K562 (cell line): Measurements from ENCODE around the gene GLI1. TPM values are rescaled to one million over a fixed set of nuclear protein-coding genes. Genes with fewer than 3 reads are reported as not detected.
A peak's percentile ranks its signal among the peaks of the same experiment; 100 is the strongest.

ENCODE experiments used
- GATAD2A ChIP-seq: fragments of 450-650 bp; IDR thresholded peaks from 2 replicates; pipeline ENCODE4 v1.6.1; 2017
- MAZ ChIP-seq, 2 experiments: fragments of 450-650 bp in 1 of 2; sonication (generic) in 1 of 2; formaldehyde crosslinking; IDR thresholded peaks in 1 of 2; conservative IDR thresholded peaks in 1 of 2; 2 replicates each; pipeline versions ENCODE4 v1.4.0 to v1.5.0; 2020; ENCODE audit warnings: mild to moderate bottlenecking in 1 of 2, missing genetic modification reagents in 1 of 2
- TCF7L2 ChIP-seq: fragments of 150-350 bp; IDR thresholded peaks from 2 replicates; pipeline ENCODE4 v1.6.1; 2016; ENCODE audit warnings: low read depth, mild to moderate bottlenecking, low read length, moderate library complexity
- TEAD1 ChIP-seq, 2 experiments: fragments of 450-650 bp in 1 of 2; sonication (generic) in 1 of 2; formaldehyde crosslinking; IDR thresholded peaks; 2 replicates each; pipeline versions ENCODE4 v1.4.0 to v1.8.0; 2020 to 2022; ENCODE audit warnings: mild to moderate bottlenecking in 2 of 2, missing genetic modification reagents in 1 of 2
- ZBTB11 ChIP-seq, 3 experiments: fragments of 200-800 bp in 1 of 3; fragments of 250-450 bp in 1 of 3; fragments of 450-650 bp in 1 of 3; sonication (Bioruptor Pico) in 1 of 3; sonication (Bioruptor generic) in 1 of 3; formaldehyde crosslinking in 1 of 3; IDR thresholded peaks; 2 replicates each; pipeline versions ENCODE4 v1.6.1 to v1.8.0; 2016 to 2022; ENCODE audit warnings: mild to moderate bottlenecking in 2 of 3, missing genetic modification characterization in 2 of 3, missing compliant biosample characterization in 1 of 3, moderate library complexity in 1 of 3
- ZBTB26 ChIP-seq: fragments of 450-650 bp; formaldehyde crosslinking; IDR thresholded peaks from 2 replicates; pipeline ENCODE4 v1.4.0; 2022; ENCODE audit warnings: missing genetic modification characterization
- ZBTB8A ChIP-seq: fragments of 450-650 bp; IDR thresholded peaks from 2 replicates; pipeline ENCODE4 v1.6.1; 2018; ENCODE audit warnings: mild to moderate bottlenecking, moderate library complexity; ENCODE audit not compliant: partially characterized antibody
- ZNF398 ChIP-seq: fragments of 250-450 bp; sonication (Bioruptor Pico); IDR thresholded peaks from 2 replicates; pipeline ENCODE4 v1.8.0; 2021; ENCODE audit warnings: moderate library complexity, mild to moderate bottlenecking, inconsistent platforms
- ZNF764 ChIP-seq: fragments of 250-450 bp; sonication (Bioruptor Pico); IDR thresholded peaks from 2 replicates; pipeline ENCODE4 v1.4.0; 2020; ENCODE audit warnings: low read depth, mild to moderate bottlenecking, moderate library complexity
- ZNF785 ChIP-seq: fragments of 250-450 bp; sonication (Bioruptor Pico); IDR thresholded peaks from 2 replicates; pipeline ENCODE4 v1.4.0; 2020; ENCODE audit warnings: mild to moderate bottlenecking
- ZNF79 ChIP-seq: fragments of 250-450 bp; sonication (Bioruptor Pico); IDR thresholded peaks from 2 replicates; pipeline ENCODE4 v1.4.0; 2020; ENCODE audit warnings: low read depth, mild to moderate bottlenecking, moderate library complexity
- polyA plus RNA-seq, 8 experiments: library from polyadenylated mRNA; depleted of rRNA in 4 of 8; stranded (reverse) in 5 of 8; unstranded in 3 of 8; fragments of >200 nt; fragmentation: Nextera tagmentation in 2 of 8; fragmentation: Illumina TruSeq in 1 of 8; extraction: Ambion mirVana in 2 of 8; extraction: Trizol in 1 of 8; gene quantifications; 2 replicates each; pipeline versions ENCODE4 v1.2.1 to v1.2.3, GENCODE V29; 2011 to 2014; ENCODE audit warnings: inconsistent platforms in 1 of 8, missing spikeins in 1 of 8
- total RNA-seq, 7 experiments: library from RNA; depleted of rRNA in 6 of 7; stranded (reverse); fragments of >200 nt in 6 of 7; fragmentation: Illumina TruSeq in 2 of 7; extraction: Trizol in 2 of 7; gene quantifications; 2 replicates each; pipeline versions ENCODE4 v1.2.1 to v1.2.3, GENCODE V29; 2011 to 2021; ENCODE audit warnings: low replicate concordance in 1 of 7
- TF ChIP-seq, protein P1 (sequence below): sonication (generic); formaldehyde crosslinking; IDR thresholded peaks from 2 replicates; pipeline ENCODE4 v1.8.0; 2022; ENCODE audit warnings: mild to moderate bottlenecking, missing genetic modification reagents, borderline replicate concordance
- TF ChIP-seq, protein P2 (sequence below), 2 experiments: fragments of 450-650 bp in 1 of 2; IDR thresholded peaks; 2 replicates each; pipeline ENCODE4 v1.6.1; 2011 to 2017; ENCODE audit warnings: low read depth in 2 of 2, antibody characterized with exemption in 1 of 2, borderline replicate concordance in 1 of 2, low read length in 1 of 2, mild to moderate bottlenecking in 1 of 2, mixed read lengths in 1 of 2; ENCODE audit not compliant: control insufficient read depth in 1 of 2

GLI1 gene
- total and polyA plus RNA-seq, 9 of the 15 experiments (the other 6 are each of a cell fraction or from before 2014, with no cell fraction given) = 0.24 to 3.7 (median 0.61) TPM

DNA sequence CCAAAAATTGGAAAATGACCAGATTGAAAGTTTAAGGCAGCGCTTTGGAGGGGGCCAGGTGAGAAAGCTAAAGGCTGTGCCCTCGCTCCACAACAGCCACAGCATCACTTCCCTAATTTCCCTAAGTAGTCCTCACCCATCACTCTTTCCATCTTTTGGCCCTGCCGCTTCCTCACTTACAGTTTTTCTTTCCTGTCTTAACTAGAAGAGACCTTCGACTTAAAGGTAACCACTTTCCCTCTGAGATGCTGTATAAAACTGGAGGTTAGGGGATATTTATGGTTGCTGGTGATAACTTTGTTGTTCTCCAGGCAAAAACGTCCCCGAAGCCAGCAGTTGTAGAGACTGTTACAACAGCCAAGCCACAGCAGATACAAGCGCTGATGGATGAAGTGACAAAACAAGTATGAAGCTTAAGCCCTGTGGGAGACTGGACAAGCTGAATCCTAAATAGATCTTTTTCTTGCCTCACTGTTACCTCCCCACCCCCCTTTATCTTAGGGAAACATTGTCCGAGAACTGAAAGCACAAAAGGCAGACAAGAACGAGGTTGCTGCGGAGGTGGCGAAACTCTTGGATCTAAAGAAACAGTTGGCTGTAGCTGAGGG lies 56.5 kb downstream of the GLI1 start (continued):
- TF ChIP-seq, protein P1, sequence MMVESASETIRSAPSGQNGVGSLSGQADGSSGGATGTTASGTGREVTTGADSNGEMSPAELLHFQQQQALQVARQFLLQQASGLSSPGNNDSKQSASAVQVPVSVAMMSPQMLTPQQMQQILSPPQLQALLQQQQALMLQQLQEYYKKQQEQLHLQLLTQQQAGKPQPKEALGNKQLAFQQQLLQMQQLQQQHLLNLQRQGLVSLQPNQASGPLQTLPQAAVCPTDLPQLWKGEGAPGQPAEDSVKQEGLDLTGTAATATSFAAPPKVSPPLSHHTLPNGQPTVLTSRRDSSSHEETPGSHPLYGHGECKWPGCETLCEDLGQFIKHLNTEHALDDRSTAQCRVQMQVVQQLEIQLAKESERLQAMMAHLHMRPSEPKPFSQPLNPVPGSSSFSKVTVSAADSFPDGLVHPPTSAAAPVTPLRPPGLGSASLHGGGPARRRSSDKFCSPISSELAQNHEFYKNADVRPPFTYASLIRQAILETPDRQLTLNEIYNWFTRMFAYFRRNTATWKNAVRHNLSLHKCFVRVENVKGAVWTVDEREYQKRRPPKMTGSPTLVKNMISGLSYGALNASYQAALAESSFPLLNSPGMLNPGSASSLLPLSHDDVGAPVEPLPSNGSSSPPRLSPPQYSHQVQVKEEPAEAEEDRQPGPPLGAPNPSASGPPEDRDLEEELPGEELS = no peak
- TF ChIP-seq ZNF785 (CRISPR knock-in tag) (no peak), TEAD1 (CRISPR knock-in tag; IDR thresholded peaks at IDR 0.05) (peak in 1 of 2 experiments; percentile 61; a peak in 2 of 4 replicates), MAZ (CRISPR knock-in tag; conservative IDR thresholded peaks at IDR 0.05 in 1 of 2, IDR thresholded peaks at IDR 0.05 in 1 of 2) (peak in 1 of 2 experiments; percentile 47; a peak in 2 of 4 replicates), ZBTB8A (no peak), ZBTB26 (CRISPR knock-in tag) (peak; percentile 91), ZNF398 (no peak), ZNF79 (CRISPR knock-in tag) (no peak), ZNF764 (CRISPR knock-in tag) (no peak), GATAD2A (no peak), ZBTB11 (CRISPR knock-in tag; IDR thresholded peaks at IDR 0.05) (no peak), TCF7L2 (no peak)
- TF ChIP-seq, protein P2, sequence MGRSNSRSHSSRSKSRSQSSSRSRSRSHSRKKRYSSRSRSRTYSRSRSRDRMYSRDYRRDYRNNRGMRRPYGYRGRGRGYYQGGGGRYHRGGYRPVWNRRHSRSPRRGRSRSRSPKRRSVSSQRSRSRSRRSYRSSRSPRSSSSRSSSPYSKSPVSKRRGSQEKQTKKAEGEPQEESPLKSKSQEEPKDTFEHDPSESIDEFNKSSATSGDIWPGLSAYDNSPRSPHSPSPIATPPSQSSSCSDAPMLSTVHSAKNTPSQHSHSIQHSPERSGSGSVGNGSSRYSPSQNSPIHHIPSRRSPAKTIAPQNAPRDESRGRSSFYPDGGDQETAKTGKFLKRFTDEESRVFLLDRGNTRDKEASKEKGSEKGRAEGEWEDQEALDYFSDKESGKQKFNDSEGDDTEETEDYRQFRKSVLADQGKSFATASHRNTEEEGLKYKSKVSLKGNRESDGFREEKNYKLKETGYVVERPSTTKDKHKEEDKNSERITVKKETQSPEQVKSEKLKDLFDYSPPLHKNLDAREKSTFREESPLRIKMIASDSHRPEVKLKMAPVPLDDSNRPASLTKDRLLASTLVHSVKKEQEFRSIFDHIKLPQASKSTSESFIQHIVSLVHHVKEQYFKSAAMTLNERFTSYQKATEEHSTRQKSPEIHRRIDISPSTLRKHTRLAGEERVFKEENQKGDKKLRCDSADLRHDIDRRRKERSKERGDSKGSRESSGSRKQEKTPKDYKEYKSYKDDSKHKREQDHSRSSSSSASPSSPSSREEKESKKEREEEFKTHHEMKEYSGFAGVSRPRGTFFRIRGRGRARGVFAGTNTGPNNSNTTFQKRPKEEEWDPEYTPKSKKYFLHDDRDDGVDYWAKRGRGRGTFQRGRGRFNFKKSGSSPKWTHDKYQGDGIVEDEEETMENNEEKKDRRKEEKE (IDR thresholded peaks at IDR 0.05; ENCODE audit: borderline replicate concordance in 1 of 2, control insufficient read depth in 1 of 2, low read depth in 2 of 2, low read length in 1 of 2) = peak in 1 of 2 experiments; percentile 33; a peak in 1 of 4 replicates
